Caco-2 (cell line): ENCODE measurements around the gene ZCCHC7. TPM values are rescaled to one million over a fixed set of nuclear protein-coding genes. Genes with fewer than 3 reads are reported as not detected.
A peak's percentile ranks its signal among the peaks of the same experiment; 100 is the strongest.

Source experiments
- BruUV-seq: library from RNA; stranded (reverse); fragments of 400-500 nt; replicated peaks from 2 replicates; lab custom pipeline; 2021; lab: Mats Ljungman, UMichigan
- CTCF ChIA-PET: fragments of 300-600 bp; sonication (Branson Sonifier 250); formaldehyde crosslinking; loops from one replicate; lab custom pipeline; 2022; ENCODE audit warnings: antibody characterized with exemption; lab: Charles Lee
- POLR2A ChIA-PET: fragments of 300-600 bp; sonication (Branson Sonifier 250); formaldehyde crosslinking; loops from one replicate; lab custom pipeline; 2022; ENCODE audit warnings: antibody characterized with exemption; lab: Charles Lee
- DNase-seq, 2 experiments: peaks; one replicate each; pipeline versions ENCODE4 v3.0.0 to v3.0.0-alpha.2; 2020 to 2022
- H3K27me3 ChIP-seq: replicated peaks from 2 replicates; pipeline ENCODE4 v1.6.0; 2011; ENCODE audit warnings: low read length; ENCODE audit not compliant: control insufficient read depth, insufficient read depth
- H3K36me3 ChIP-seq: 2 replicates; pipeline ENCODE4 v1.5.1; 2011; ENCODE audit warnings: low read length; ENCODE audit not compliant: control insufficient read depth, insufficient read depth
- H3K4me1 ChIP-seq: fragments of 250-450 bp; sonication (Bioruptor Pico); 2 replicates; pipeline ENCODE4 v1.5.1; 2020; ENCODE audit warnings: mild to moderate bottlenecking
- H3K4me3 ChIP-seq: 2 replicates; pipeline ENCODE4 v1.5.1; 2011; ENCODE audit warnings: low read depth, mild to moderate bottlenecking, control low read depth, low read length
- H3K9me3 ChIP-seq: fragments of 250-450 bp; sonication (Bioruptor Pico); 2 replicates; pipeline ENCODE4 v1.5.1; 2020; ENCODE audit warnings: mild to moderate bottlenecking, moderate library complexity
- H3K27ac Mint-ChIP-seq: one replicate; pipeline ENCODE4 v1.8.0; 2022; ENCODE audit warnings: mixed read lengths; ENCODE audit not compliant: unreplicated experiment
- H3K27me3 Mint-ChIP-seq: one replicate; pipeline ENCODE4 v1.8.0; 2022; ENCODE audit warnings: mixed read lengths; ENCODE audit not compliant: insufficient read depth, unreplicated experiment
- H3K36me3 Mint-ChIP-seq: one replicate; pipeline ENCODE4 v1.8.0; 2022; ENCODE audit warnings: mild to moderate bottlenecking, mixed read lengths; ENCODE audit not compliant: insufficient read depth, unreplicated experiment
- H3K4me1 Mint-ChIP-seq: one replicate; pipeline ENCODE4 v1.8.0; 2022; ENCODE audit warnings: low read depth, mixed read lengths; ENCODE audit not compliant: unreplicated experiment
- H3K4me3 Mint-ChIP-seq: one replicate; pipeline ENCODE4 v1.8.0; 2022; ENCODE audit warnings: mild to moderate bottlenecking, moderate library complexity, mixed read lengths; ENCODE audit not compliant: unreplicated experiment
- H3K9me3 Mint-ChIP-seq: one replicate; pipeline ENCODE4 v1.8.0; 2022; ENCODE audit warnings: mixed read lengths; ENCODE audit not compliant: unreplicated experiment
- intact Hi-C: fragments of 100-400 bp; cut with micrococcal nuclease; formaldehyde crosslinking; loops from one replicate; pipeline ENCODE4 v1.10.0; 2022; ENCODE audit not compliant: unreplicated experiment
- total RNA-seq: library from RNA; stranded (reverse); gene quantifications from 2 replicates; pipeline ENCODE4 v1.2.3, GENCODE V29; 2022
- TF ChIP-seq, protein P1 (sequence below), 2 experiments: fragments of 200-600 bp in 1 of 2; IDR thresholded peaks; 1 replicate in 1 of 2; 2 replicates in 1 of 2; pipeline versions ENCODE4 v1.5.1 to v1.8.0; 2011 to 2022; ENCODE audit warnings: antibody characterized with exemption in 1 of 2, control low read depth in 1 of 2, inconsistent platforms in 1 of 2, low read depth in 1 of 2, low read length in 1 of 2, mild to moderate bottlenecking in 1 of 2, moderate library complexity in 1 of 2; ENCODE audit not compliant: insufficient read depth in 1 of 2, severe bottlenecking in 1 of 2, unreplicated experiment in 1 of 2

ZCCHC7 gene
- total RNA-seq, 1 experiment from 2014 or later = 22.0 TPM

DNA sequence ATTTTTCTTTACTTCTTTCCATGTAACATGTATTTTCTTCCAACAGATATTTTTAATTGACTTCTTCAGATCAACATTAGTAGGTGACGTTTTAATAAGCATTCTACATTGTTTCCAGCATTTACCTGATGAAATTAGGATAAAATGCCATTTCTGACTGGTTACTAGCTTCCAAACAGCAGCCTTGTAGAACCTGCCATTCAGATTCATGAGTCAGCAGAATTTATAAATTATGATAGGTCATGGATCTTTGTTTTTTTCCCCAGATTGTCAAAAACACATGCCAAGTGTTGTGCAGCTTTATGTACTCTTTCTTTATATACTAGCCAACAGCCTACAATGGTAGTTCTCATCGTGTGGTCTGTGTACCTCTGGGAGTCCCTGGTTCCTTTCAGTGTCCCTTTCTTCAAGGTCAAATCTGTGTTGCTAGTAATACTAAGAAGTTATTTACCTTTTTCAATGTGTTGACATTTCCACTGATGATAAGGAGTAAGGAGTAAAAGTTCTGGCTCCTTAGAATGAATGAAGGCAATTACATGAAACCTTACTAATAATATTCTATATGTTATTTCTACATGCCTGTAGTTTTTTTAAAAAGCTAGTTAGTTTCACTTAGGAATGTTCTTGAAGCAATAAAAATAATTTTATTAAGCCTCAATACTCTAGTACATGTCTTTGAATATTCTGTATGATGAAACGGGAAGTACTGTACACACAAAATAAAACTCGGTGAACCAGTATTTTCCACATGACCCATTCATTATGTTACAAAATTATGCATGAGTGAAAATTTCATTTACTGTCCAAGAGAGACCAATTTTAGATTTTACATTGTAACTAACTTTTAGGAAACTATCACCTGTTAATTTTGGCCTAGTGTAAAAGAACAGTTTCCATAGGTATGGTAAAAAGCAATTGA is 135.8 kb downstream of the ZCCHC7 start:
- Mint-ChIP-seq H3K9me3 (no peaks in the 10 kb centered on the region), H3K27me3 (no peaks in the 10 kb centered on the region), H3K4me1 (no peaks in the 10 kb centered on the region), H3K4me3 (no peak overlapping the region), H3K27ac (no peak overlapping the region), H3K36me3 (no peaks in the 10 kb centered on the region)
- Histone ChIP-seq H3K4me1 (no peaks in the 10 kb centered on the region), H3K36me3 (no peaks in the 10 kb centered on the region), H3K9me3 (no peaks in the 10 kb centered on the region), H3K4me3 (no peak overlapping the region), H3K27me3 (no peaks in the 10 kb centered on the region)
- BruUV-seq = no TSS peak
- ChIA-PET CTCF (no interaction called here), POLR2A (no interaction called here)
- DNase-seq = no peak
- intact Hi-C loops = no loop called here
- TF ChIP-seq, protein P1, sequence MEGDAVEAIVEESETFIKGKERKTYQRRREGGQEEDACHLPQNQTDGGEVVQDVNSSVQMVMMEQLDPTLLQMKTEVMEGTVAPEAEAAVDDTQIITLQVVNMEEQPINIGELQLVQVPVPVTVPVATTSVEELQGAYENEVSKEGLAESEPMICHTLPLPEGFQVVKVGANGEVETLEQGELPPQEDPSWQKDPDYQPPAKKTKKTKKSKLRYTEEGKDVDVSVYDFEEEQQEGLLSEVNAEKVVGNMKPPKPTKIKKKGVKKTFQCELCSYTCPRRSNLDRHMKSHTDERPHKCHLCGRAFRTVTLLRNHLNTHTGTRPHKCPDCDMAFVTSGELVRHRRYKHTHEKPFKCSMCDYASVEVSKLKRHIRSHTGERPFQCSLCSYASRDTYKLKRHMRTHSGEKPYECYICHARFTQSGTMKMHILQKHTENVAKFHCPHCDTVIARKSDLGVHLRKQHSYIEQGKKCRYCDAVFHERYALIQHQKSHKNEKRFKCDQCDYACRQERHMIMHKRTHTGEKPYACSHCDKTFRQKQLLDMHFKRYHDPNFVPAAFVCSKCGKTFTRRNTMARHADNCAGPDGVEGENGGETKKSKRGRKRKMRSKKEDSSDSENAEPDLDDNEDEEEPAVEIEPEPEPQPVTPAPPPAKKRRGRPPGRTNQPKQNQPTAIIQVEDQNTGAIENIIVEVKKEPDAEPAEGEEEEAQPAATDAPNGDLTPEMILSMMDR (IDR thresholded peaks at IDR 0.05; ENCODE audit: insufficient read depth in 1 of 2, low read depth in 1 of 2, low read length in 1 of 2, severe bottlenecking in 1 of 2, unreplicated experiment in 1 of 2) = no peak

DNA sequence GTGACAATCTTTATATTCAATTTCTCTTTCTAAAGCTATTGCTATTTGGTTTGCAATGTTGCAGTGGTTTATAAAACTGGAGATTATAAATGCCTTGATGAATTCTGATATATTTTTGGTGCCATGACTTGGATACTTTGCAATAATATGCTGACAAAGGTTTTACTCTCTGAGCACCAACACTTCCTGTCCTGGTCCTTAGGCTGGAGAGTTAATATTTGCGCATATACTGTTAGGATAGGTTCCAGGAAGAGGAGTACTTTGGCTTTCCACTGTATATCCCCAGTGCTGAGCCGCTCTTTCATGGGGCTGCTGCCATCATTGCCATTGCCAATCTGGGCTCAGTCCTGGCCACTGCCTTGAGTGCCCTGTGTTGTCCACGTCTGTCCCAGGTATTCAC is 139.6 kb downstream of the ZCCHC7 start:
- BruUV-seq = no TSS peak
- POLR2A ChIA-PET = no interaction called here
- TF ChIP-seq, protein P1 (IDR thresholded peaks at IDR 0.05; ENCODE audit: insufficient read depth in 1 of 2, low read depth in 1 of 2, low read length in 1 of 2, severe bottlenecking in 1 of 2, unreplicated experiment in 1 of 2) = no peak
- Mint-ChIP-seq H3K27me3 (no peaks in the 10 kb centered on the region), H3K4me3 (no peak overlapping the region), H3K9me3 (no peaks in the 10 kb centered on the region), H3K36me3 (no peaks in the 10 kb centered on the region), H3K4me1 (no peaks in the 10 kb centered on the region), H3K27ac (no peak overlapping the region)
- H3K4me3 ChIP-seq = no peak overlapping the region
- CTCF ChIA-PET = interaction anchor here (1.0 kb wide), 1 partner anchor 264 kb away, joined by 3 read pairs; no protein-coding TSS in a partner anchor
- H3K9me3 ChIP-seq = no peaks in the 10 kb centered on the region
- no peaks in the 10 kb centered on the region for H3K4me1 ChIP-seq
- DNase-seq = no peak
- H3K27me3 ChIP-seq = no peaks in the 10 kb centered on the region
- H3K36me3 ChIP-seq = no peaks in the 10 kb centered on the region
- intact Hi-C loops = no loop called here

DNA sequence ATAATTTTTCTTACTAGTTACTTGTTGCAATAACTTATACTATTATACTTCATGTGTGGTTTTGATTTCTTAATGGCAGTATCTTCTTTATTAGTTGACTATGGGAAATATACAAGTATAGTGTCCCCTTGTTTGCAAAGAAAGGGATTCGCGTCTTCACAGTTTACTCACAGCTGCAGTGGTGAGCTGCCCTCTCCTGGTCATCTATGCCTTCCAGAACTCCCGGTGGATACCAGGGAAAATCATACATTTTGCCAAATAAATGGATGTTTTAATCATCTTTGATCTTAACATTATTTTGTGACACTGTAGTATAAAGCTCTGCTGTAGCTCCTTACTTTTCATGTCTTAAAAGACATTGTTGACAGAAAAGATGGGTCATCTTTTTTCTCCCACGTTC is 142.0 kb downstream of the ZCCHC7 start:
- Mint-ChIP-seq H3K27ac (no peak overlapping the region), H3K9me3 (no peaks in the 10 kb centered on the region), H3K4me1 (no peaks in the 10 kb centered on the region), H3K27me3 (no peaks in the 10 kb centered on the region), H3K36me3 (no peaks in the 10 kb centered on the region), H3K4me3 (no peak overlapping the region)
- H3K4me1 ChIP-seq = no peaks in the 10 kb centered on the region
- ChIA-PET POLR2A (no interaction called here), CTCF (interaction anchor here (0.5 to 1.7 kb wide), 2 partner anchors 266 to 462 kb away, joined by 3 to 8 read pairs; no protein-coding TSS in a partner anchor)
- no TSS peak for BruUV-seq
- no peaks in the 10 kb centered on the region for H3K27me3 ChIP-seq
- intact Hi-C loops = loop anchor here (1.0 kb wide), 1 partner anchor 266 kb away; no protein-coding TSS in a partner anchor
- no peaks in the 10 kb centered on the region for H3K36me3 ChIP-seq
- H3K4me3 ChIP-seq = no peak overlapping the region
- TF ChIP-seq, protein P1 (IDR thresholded peaks at IDR 0.05; ENCODE audit: insufficient read depth in 1 of 2, low read depth in 1 of 2, low read length in 1 of 2, severe bottlenecking in 1 of 2, unreplicated experiment in 1 of 2) = peak; percentile 42 to 61
- DNase-seq = peak in 1 of 2 experiments; percentile 21
- H3K9me3 ChIP-seq = no peaks in the 10 kb centered on the region
